NCI-H1417 treated with DMSO at 0.1 percent for 48 hours (cell line): ENCODE results near the gene CPNE5.
A peak's percentile ranks its signal among the peaks of the same experiment; 100 is the strongest.

Experiments used
- DNase-seq: peaks from one replicate; lab custom pipeline; 2025; lab: John Stamatoyannopoulos, UW

Gene CPNE5

GRCh38 chr6:36791521-36792135 lies 47.6 kb downstream of the CPNE5 start:
- no peak for DNase-seq

- no peak for DNase-seq
These were observed 48.2 kb downstream of the CPNE5 start for GRCh38 chr6:36791085-36791484.

- DNase-seq, result no peak
These were observed 50.5 kb downstream of the CPNE5 start for GRCh38 chr6:36788768-36789167.

GRCh38 chr6:36788186-36788585 lies 51.1 kb downstream of the CPNE5 start:
- DNase-seq, result no peak

GRCh38 chr6:36787210-36787609 lies 52.0 kb downstream of the CPNE5 start:
- no peak for DNase-seq

GRCh38 chr6:36786055-36786675 lies 53.1 kb downstream of the CPNE5 start:
- DNase-seq, result no peak

GRCh38 chr6:36784376-36784636 lies 54.9 kb downstream of the CPNE5 start:
- DNase-seq, result no peak

- no peak for DNase-seq
These were observed 55.5 kb downstream of the CPNE5 start for GRCh38 chr6:36783603-36784375.

- DNase-seq, result no peak
These were observed 57.6 kb downstream of the CPNE5 start for GRCh38 chr6:36781669-36782068.

- DNase-seq, result no peak
These were observed 58.6 kb downstream of the CPNE5 start for GRCh38 chr6:36780442-36781177.

- DNase-seq, result no peak
These were observed 60.0 kb downstream of the CPNE5 start for GRCh38 chr6:36779227-36779626.

GRCh38 chr6:36777801-36778200 lies 61.4 kb downstream of the CPNE5 start:
- DNase-seq, result no peak

- DNase-seq, result no peak
These were observed 63.1 kb downstream of the CPNE5 start for GRCh38 chr6:36776167-36776566.

GRCh38 chr6:36774331-36774730 lies 64.9 kb downstream of the CPNE5 start:
- DNase-seq, result no peak

- no peak for DNase-seq
These were observed 66.8 kb downstream of the CPNE5 start for GRCh38 chr6:36772397-36772796.

GRCh38 chr6:36771145-36771544 lies 68.1 kb downstream of the CPNE5 start:
- DNase-seq, result no peak

- no peak for DNase-seq
These were observed 69.4 kb downstream of the CPNE5 start for GRCh38 chr6:36769676-36770499.

- DNase-seq, result no peak
These were observed 70.0 kb downstream of the CPNE5 start for GRCh38 chr6:36769183-36769675.

GRCh38 chr6:36766399-36766945 lies 72.8 kb downstream of the CPNE5 start:
- DNase-seq, result no peak

GRCh38 chr6:36765594-36766398 lies 73.4 kb downstream of the CPNE5 start:
- DNase-seq, result peak; percentile 73

- DNase-seq, result no peak
These were observed 74.1 kb downstream of the CPNE5 start for GRCh38 chr6:36765190-36765589.
